Measurements from ENCODE around the gene GPR87. TPM values are rescaled to one million over a fixed set of nuclear protein-coding genes. Genes with fewer than 3 reads are reported as not detected.

GPR87 gene
- 2.1 to 2.9 TPM (median 2.4 TPM) in 5 replicates for total RNA-seq (2022; extraction: Qiagen RNA extraction)

GRCh38 chr3:151316267-151316991 is at the start of gene GPR87:
TSS of gene GPR87 (minus strand) at chr3:151316820. CDS start at chr3:151300100, 16,720 bp downstream.

GRCh38 chr3:151329363-151329762 is 12.7 kb upstream of the GPR87 start, which contains the start of gene P2RY13:
TSS of gene P2RY13 (minus strand) at chr3:151329549. CDS start at chr3:151329528, 21 bp downstream.

GRCh38 chr3:151278230-151278629 is 38.4 kb downstream of the GPR87 start, which contains the start of gene P2RY14:
TSS of gene P2RY14 (minus strand) at chr3:151278542. CDS start at chr3:151214316, 64,226 bp downstream.

Other genes starting within 250 kb of the GPR87 start
- gene MED12L, start 231.2 kb downstream of the GPR87 start, total RNA-seq (2022; extraction: Qiagen RNA extraction): 0.23 to 0.90 TPM (median 0.41 TPM) in 5 replicates
- gene GPR171, start 113.6 kb downstream of the GPR87 start, total RNA-seq (2022; extraction: Qiagen RNA extraction): not detected in 5 replicates
- not detected in 5 replicates for gene P2RY14, start 38.3 kb downstream of the GPR87 start, total RNA-seq (2022; extraction: Qiagen RNA extraction)
- not detected in 5 replicates for gene P2RY13, start 12.7 kb upstream of the GPR87 start, total RNA-seq (2022; extraction: Qiagen RNA extraction)
- not detected in 5 replicates for gene P2RY12, start 67.9 kb upstream of the GPR87 start, total RNA-seq (2022; extraction: Qiagen RNA extraction)
- gene IGSF10, start 144.2 kb upstream of the GPR87 start, total RNA-seq (2022; extraction: Qiagen RNA extraction): 0.34 to 0.53 TPM (median 0.40 TPM) in 5 replicates